ENCODE data around the gene OSER1.

The OSER1 gene

DNA sequence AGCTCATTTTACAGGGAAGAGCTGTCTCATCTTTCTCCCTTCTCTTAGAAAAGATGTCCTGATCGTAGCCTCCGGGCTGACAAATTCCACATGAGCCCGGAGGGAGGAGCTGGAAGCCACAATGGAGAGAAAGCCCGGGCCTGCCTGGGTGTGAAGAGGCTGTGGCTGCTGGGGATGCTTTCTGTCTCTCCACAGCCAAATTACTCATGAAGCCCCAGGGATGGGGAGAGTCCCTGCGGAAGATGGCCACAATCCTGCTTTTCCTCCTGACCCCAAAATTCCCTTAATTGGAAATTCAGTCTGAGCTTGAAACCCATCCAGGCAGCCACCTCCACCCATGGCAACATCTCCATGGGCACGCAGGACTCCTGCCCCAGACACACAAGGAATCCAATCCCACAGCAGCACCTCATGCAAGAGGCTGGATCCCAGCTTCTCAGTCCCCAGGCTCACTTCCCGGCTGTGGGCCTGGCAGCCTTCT lies 56.0 kb downstream of the OSER1 start:
- H3K36me3 ChIP-seq (ENCODE audit: insufficient read depth): no peaks in the 10 kb centered on the region
- H3K4me2 ChIP-seq: no peak overlapping the region
- H3K4me1 ChIP-seq (ENCODE audit: low read depth, poor library complexity, severe bottlenecking): no peaks in the 10 kb centered on the region
- H3K9ac ChIP-seq: no peak overlapping the region
- H4K20me1 ChIP-seq (ENCODE audit: insufficient read depth): no peaks in the 10 kb centered on the region
- no peaks in the 10 kb centered on the region for H3K27me3 ChIP-seq (ENCODE audit: insufficient read depth, low read depth)
- H3K27ac ChIP-seq: no peak overlapping the region
- no peak overlapping the region for H2AFZ ChIP-seq (ENCODE audit: low read depth)
- TF ChIP-seq, protein P1, sequence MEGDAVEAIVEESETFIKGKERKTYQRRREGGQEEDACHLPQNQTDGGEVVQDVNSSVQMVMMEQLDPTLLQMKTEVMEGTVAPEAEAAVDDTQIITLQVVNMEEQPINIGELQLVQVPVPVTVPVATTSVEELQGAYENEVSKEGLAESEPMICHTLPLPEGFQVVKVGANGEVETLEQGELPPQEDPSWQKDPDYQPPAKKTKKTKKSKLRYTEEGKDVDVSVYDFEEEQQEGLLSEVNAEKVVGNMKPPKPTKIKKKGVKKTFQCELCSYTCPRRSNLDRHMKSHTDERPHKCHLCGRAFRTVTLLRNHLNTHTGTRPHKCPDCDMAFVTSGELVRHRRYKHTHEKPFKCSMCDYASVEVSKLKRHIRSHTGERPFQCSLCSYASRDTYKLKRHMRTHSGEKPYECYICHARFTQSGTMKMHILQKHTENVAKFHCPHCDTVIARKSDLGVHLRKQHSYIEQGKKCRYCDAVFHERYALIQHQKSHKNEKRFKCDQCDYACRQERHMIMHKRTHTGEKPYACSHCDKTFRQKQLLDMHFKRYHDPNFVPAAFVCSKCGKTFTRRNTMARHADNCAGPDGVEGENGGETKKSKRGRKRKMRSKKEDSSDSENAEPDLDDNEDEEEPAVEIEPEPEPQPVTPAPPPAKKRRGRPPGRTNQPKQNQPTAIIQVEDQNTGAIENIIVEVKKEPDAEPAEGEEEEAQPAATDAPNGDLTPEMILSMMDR (conservative IDR thresholded peaks at IDR 0.05; ENCODE audit: low read depth, low read length): no peak
- H3K4me3 ChIP-seq (IDR thresholded peaks at IDR 0.05; ENCODE audit: insufficient read depth, low read depth, low read length): no peak overlapping the region
- H3K79me2 ChIP-seq (ENCODE audit: insufficient read depth, low read depth): no peaks in the 10 kb centered on the region

DNA sequence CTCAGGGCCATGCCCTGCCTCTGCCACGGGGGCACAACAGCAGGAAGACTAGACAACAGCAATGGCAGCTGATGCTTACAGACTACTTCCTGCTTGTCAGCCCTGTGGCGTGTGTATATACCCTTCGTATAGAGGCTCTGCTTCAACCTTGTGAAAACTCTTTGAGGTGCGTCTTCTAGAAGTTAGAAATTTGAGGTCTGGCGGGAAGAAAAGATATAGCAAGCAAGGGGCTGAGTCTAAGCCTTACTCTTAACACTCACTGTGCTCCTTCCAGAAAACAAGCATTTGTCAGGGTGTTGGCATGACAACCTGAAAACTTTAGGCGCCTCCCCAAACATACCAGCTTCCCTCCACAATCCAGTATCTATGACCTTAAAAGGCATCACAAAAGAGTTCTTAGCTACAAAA lies 56.9 kb downstream of the OSER1 start:
- Histone ChIP-seq H4K20me1 (ENCODE audit: insufficient read depth) (no peaks in the 10 kb centered on the region), H3K9ac (no peak overlapping the region), H2AFZ (ENCODE audit: low read depth) (no peak overlapping the region), H3K4me3 (IDR thresholded peaks at IDR 0.05; ENCODE audit: insufficient read depth, low read depth, low read length) (no peak overlapping the region), H3K4me2 (no peak overlapping the region), H3K27ac (no peak overlapping the region), H3K27me3 (ENCODE audit: insufficient read depth, low read depth) (no peaks in the 10 kb centered on the region), H3K4me1 (ENCODE audit: low read depth, poor library complexity, severe bottlenecking) (no peaks in the 10 kb centered on the region), H3K79me2 (ENCODE audit: insufficient read depth, low read depth) (no peaks in the 10 kb centered on the region), H3K36me3 (ENCODE audit: insufficient read depth) (no peaks in the 10 kb centered on the region)
- TF ChIP-seq, protein P1 (conservative IDR thresholded peaks at IDR 0.05; ENCODE audit: low read depth, low read length): no peak

DNA sequence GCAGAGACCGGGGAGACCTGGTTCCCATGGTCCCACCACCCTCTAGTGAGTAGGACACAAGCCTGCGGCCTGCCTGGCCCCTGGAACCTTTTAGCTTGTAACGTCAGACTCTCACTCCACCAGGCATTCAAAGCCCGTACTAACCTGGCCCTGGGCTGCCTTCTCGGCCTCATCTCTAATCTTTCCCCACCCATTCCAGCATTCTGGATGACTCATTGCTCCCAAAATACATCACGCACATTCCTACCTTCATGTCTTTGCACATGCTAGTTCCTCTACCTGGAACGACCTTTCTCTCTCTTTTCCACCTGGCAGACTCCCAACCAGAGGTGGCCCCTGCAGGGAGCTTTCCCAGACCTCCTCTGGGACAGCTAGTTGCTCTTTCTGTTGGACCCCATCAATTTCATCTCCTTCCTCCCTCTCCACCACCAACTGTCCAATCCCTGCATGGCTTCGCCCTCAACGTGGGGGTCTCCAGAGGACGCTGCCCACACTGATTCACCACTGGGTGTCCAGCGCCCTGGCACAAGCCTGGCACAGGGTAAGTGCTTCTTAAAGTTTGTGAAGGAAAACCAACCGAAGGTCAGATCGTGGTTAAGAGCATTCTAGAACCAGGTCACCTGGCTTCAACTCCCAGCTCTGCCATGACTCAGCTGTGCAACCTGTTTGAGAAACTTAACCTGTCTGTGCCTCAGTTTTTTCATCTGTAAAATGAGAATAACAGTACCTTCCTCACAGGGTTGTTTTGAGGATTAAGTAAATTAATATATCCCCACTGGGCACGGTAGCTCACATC lies 58.8 kb downstream of the OSER1 start:
- H3K9ac ChIP-seq: no peak overlapping the region

DNA sequence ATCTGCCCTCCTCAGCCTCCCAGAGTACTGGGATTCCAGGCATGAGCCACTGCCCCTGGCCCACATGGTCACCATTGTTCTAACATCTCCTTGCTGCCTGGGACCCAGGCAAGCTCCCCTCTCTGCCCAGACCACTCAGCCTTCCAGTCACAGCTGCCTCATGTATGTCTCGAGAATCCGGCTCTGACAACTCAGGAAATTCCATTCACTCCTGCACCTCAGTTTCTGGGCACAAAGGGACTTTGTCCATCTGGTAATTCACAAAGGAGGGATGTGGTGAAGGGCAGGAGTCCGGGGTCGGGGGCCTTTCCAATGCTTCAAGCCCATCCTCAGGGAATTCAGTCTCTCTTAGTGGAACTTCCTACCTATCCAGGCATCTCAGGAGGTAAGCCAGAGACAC lies 64.3 kb downstream of the OSER1 start:
- no peaks in the 10 kb centered on the region; the same call in 1 of the 2 replicates for H3K27me3 ChIP-seq (ENCODE audit: insufficient read depth, low read depth)
- no peak overlapping the region for H3K27ac ChIP-seq
- TF ChIP-seq, protein P1 (conservative IDR thresholded peaks at IDR 0.05; ENCODE audit: low read depth, low read length): no peak
- H3K9ac ChIP-seq: no peak overlapping the region
- no peaks in the 10 kb centered on the region for H3K4me1 ChIP-seq (ENCODE audit: low read depth, poor library complexity, severe bottlenecking)
- no peaks in the 10 kb centered on the region for H3K36me3 ChIP-seq (ENCODE audit: insufficient read depth)
- no peaks in the 10 kb centered on the region for H3K79me2 ChIP-seq (ENCODE audit: insufficient read depth, low read depth)
- H2AFZ ChIP-seq (ENCODE audit: low read depth): no peak overlapping the region
- no peak overlapping the region for H3K4me2 ChIP-seq
- H4K20me1 ChIP-seq (ENCODE audit: insufficient read depth): no peaks in the 10 kb centered on the region
- no peak overlapping the region for H3K4me3 ChIP-seq (IDR thresholded peaks at IDR 0.05; ENCODE audit: insufficient read depth, low read depth, low read length)

More for the DNA sequence above, 58.8 kb downstream of the OSER1 start:
- H3K27ac ChIP-seq: no peak overlapping the region
- H4K20me1 ChIP-seq (ENCODE audit: insufficient read depth): no peaks in the 10 kb centered on the region
- no peaks in the 10 kb centered on the region for H3K4me1 ChIP-seq (ENCODE audit: low read depth, poor library complexity, severe bottlenecking)
- H3K4me3 ChIP-seq (IDR thresholded peaks at IDR 0.05; ENCODE audit: insufficient read depth, low read depth, low read length): no peak overlapping the region
- no peaks in the 10 kb centered on the region for H3K36me3 ChIP-seq (ENCODE audit: insufficient read depth)
- H3K27me3 ChIP-seq (ENCODE audit: insufficient read depth, low read depth): no peaks in the 10 kb centered on the region
- TF ChIP-seq, protein P1 (conservative IDR thresholded peaks at IDR 0.05; ENCODE audit: low read depth, low read length): no peak
- H3K4me2 ChIP-seq: no peak overlapping the region
- no peak overlapping the region for H2AFZ ChIP-seq (ENCODE audit: low read depth)
- H3K79me2 ChIP-seq (ENCODE audit: insufficient read depth, low read depth): no peaks in the 10 kb centered on the region
